ENCODE data around the gene EDDM13.
"Not testable (repeated sequence)": the region's sequence is repeated elsewhere in the genome, so short reads cannot be mapped to it uniquely, and the experiment has no call there.

EDDM13 gene

DNA sequence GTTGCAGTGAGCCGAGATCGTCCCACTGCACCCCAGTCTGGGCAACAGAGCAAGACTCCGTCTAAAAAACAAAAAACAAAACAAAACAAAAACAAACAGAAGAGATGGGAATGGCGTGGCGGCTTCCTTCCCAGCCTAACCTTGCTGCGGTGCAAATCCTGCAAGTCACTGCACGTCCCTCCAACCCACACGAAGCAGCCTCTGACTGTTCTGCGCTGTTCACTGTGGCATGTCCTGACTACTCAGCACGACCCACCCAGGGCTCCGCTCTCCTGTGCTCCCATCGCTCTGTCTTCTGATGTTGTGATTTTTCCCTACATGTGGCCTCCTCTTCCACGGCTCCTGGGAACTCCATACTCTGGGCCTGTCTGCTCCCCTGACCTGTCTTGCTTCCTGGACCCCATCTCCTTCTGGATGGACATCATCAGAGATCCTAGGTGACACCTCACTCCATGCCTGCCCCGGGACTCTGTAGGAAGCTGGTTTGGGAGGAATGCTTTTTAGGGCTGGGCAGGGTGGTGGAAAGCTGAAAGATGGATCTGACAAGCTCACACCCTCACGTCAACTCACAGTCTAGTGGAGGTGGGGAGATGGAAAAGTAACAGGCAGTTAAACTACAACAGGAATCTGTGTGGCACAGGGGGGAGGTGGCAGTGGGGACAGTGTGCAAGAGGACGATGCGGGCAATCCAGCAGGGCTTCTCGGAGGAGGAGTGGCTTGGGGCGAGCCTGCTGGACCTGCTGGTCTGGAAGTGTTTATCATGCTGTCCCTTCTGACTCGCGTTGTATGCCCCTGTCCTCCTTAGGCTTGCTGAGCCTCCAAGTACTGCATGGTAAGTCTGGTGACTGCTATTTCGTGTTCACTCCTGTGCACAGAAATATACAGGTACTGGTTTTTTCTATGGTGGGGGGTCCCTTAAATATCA is 23.2 kb downstream of the EDDM13 start:
- DNase-seq (ENCODE audit: low read depth) = no peak

GRCh38 chr19:56297010-56297409 is 24.5 kb downstream of the EDDM13 start:
- no peak for DNase-seq (ENCODE audit: low read depth)

- DNase-seq (ENCODE audit: low read depth) = no peak
Measured at GRCh38 chr19:56299688-56300087, 27.1 kb downstream of the EDDM13 start.

- DNase-seq (ENCODE audit: low read depth) = no peak
Measured at GRCh38 chr19:56301155-56301554, 28.6 kb downstream of the EDDM13 start.

- no peak for DNase-seq (ENCODE audit: low read depth)
Measured at GRCh38 chr19:56301886-56302620, 29.5 kb downstream of the EDDM13 start.

GRCh38 chr19:56304243-56304642 is 31.7 kb downstream of the EDDM13 start:
- no peak for DNase-seq (ENCODE audit: low read depth)

DNA sequence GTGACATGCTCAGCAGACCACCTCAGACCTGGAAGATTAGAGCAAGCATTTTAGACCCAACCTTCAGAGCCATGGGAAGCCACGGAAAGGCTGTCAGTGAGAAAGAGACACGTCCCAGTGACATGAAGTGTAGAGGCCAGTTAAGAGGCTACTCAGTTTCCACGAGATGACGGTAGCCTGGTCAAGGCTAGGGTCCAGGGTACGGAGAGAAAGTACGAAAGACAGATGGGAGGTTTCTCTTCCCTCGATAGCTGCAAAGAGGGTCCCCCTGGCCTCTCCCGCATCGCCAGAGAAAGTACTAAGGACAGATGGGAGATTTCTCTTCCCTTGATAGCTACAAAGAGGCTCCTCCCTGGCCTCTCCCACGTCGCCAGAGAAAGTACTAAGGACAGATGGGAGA is 33.5 kb downstream of the EDDM13 start:
- no peak for DNase-seq (ENCODE audit: low read depth)

- DNase-seq (ENCODE audit: low read depth) = not testable (repeated sequence)
Measured at GRCh38 chr19:56307062-56307461, 34.5 kb downstream of the EDDM13 start.

DNA sequence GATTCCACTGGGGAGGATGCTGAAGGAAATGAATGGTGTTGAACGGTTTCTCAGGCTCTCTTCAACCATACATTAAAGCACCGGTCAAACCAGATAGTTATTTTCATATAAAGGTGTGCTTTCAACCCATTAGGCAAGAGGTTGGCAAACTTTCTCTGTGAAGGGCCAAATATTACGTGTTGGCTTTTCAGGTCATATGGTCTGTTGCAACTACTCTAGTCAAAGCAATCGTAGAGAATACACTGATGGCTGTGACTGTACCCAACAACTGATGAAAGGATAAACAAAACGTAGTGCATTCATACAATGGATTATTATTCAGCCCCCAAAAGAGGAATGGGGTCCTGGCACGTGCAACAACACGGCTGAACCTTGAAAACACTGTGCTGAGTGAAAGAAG is 36.2 kb downstream of the EDDM13 start:
- DNase-seq (ENCODE audit: low read depth) = no peak

GRCh38 chr19:56309511-56310185 is 37.1 kb downstream of the EDDM13 start:
- DNase-seq (ENCODE audit: low read depth) = peak; percentile 9

DNA sequence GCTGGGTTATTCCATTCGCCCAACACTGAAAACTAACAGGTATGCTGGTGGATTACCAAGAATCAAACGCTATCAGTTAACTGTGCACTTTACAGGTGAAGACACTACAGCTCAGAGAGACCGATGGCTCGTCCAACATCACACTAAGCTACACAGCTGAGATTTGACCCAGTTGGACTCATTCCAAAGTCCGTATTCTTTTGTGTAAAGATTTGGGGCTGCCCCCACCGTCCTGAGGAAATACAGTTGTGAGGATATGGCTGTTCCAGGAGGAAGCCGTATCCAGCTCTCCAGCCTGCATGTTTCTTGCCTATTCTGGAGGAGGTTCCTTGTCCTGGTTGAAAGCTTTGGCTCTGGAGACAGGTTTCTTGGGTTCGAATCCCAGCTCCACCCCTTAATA is 37.9 kb downstream of the EDDM13 start:
- no peak for DNase-seq (ENCODE audit: low read depth)

GRCh38 chr19:56312342-56312741 is 39.8 kb downstream of the EDDM13 start:
- no peak for DNase-seq (ENCODE audit: low read depth)

DNA sequence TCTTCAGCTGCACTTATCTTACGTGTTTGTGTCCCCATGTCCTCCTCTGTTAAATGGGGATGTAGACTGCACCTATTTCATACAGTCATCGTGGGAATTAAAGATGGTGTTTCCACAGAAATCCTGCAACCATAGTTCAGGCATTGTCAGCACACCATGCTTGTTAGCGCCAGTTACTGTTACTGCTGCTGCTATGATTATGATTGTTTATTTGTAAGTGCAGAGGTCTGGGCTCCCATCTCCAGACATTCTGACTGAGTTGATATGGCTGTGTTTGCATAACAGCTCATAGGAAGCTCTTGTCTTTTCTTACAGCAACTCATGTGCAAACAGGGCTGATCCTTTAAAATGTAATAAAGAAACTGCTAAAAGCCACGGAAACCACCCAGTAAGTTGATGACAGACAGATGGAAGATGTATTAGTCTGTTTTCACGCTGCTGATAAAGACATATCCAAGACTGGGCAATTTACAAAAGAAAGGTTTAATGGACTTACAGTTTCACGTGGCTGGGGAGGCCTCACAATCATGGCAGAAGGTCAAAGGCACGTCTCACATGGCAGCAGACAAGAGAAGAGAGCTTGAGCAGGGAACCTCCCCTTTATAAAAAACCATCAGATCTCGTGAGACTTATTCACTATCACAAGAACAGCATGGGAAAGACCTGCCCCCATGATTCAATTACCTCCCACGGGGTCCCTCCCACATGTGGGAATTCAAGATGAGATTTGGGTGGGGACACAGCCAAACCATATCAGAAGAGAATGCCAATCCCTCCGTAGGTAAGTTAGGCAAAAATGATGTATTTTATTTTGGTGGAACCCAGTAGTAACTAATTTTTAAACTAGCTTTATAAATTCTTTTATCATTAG is 40.5 kb downstream of the EDDM13 start:
- DNase-seq (ENCODE audit: low read depth) = no peak

DNA sequence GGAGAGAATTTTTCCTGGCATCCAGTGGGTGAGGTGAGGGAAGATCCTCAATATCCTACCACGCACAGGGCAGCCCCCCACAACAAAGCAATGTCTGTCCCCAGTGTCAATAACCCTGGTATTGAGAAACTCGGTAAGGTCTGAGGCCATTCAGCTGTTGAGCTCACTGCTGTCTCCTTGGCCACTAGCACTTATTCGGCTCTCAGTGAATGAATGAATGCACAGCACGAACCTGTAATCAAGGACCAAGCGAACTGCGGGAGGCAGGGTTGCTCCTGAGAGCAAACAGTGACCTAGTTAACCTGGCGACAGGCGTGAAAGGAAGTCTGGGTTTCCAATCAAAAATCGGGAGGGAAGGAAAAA is 41.5 kb downstream of the EDDM13 start:
- no peak for DNase-seq (ENCODE audit: low read depth)

DNA sequence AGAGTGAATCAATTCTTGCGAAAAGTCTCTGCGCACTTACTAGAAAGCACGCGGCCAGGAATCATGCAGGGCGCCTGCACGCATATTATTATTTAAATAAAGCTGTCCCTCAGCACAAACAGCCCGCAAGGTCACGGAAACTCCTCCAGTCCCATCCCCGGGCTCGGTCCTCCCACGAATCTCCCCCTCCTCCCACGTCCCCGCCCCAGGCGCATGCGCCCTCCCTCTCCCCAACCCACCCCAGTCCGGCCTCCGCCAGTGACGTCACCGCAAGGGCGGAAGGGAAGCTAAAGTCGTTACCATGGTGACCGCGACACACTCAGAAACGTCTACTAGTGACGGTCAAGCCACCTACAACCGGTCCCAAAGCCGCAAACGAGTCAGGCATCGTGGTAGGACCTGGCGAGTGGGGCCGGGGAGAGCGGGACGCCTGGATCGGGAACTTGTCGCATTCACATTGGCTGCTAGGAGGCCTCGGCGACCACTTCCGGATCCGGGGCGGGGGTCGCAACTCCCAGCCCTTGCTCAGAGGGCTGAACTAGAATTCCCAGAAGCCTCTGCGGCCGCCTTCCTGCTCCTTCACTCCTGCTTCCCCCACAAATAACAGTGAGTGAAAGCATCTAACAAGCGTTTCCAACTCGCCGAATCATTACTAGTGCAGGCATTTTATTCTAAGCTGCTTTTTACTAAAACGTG is 42.0 kb downstream of the EDDM13 start, which contains the start of gene ZSCAN5A:
Gene ZSCAN5A (minus strand): TSS at position 459 of the 696 bp plus-strand sequence. CDS start 89,793 bp downstream, outside the sequence.
- peak; percentile 93 for DNase-seq (ENCODE audit: low read depth)

DNA sequence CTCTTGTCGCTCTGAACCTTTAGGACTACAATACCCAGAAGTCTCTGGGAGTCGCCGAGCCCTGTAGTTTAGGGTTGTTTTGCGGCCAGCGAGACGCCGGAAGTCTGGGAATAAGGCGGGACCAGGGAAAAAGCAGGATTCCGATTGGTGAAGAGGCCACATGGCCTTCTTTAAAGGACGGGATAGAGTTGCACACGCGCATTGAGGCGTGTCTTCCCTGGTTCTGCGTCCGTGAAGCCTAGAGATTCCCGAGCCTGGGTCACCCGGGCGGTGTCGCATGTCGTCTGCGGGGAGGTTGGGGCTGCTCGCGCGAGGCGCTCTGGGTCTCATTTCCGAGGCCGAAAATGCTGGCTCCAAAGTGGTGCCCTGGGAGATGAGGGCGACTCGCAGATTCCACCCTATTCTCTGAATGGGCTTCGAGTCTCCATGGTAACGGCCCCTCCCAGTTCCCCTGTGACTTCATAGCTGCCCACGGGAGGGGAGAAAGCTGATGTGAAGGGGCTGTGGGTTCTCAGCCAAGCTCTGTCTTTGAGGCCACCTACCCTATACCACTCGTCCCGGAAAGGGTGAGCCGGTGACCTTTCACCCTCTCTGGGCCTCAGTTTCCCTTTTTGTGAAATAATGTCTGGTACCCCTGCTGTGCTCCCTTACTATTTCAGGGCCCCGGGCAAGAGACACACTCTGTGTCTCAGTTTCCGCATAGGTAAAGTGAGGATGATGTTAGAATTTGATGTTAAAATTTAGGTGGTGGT is 42.7 kb downstream of the EDDM13 start:
- DNase-seq (ENCODE audit: low read depth) = peak; percentile 63

GRCh38 chr19:56316728-56317127 is 44.2 kb downstream of the EDDM13 start:
- DNase-seq (ENCODE audit: low read depth) = no peak

DNA sequence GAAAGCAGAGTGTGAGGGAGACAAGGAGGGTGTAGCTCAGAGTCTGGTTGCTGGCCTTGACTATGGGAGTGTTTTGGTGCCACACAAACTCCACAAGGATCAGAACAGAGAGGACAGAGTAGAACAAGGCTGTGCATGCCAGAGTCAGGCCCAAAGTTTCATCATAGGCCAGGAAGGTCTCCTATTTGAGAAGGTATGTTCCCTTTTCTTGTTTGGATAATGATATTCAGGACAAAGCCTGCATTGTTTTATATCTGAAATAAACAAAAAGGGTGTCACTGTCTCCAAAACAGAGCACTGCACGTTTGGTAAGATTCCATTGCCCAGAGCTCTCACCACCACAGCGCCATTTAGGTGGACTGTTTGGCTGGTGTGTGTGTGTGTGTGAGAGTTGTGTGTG is 45.2 kb downstream of the EDDM13 start:
- no peak for DNase-seq (ENCODE audit: low read depth)

GRCh38 chr19:56319991-56320390 is 47.4 kb downstream of the EDDM13 start:
- no peak for DNase-seq (ENCODE audit: low read depth)

Measured in stimulated activated CD8-positive, alpha-beta memory T cell treated with anti-CD3 and anti-CD28 coated beads, Interleukin-15, amount 100 ng/mL, for 24 hours (primary cell).